ENCODE results near the gene C15orf62.
A peak's percentile ranks its signal among the peaks of the same experiment; 100 is the strongest.

The C15orf62 gene

GRCh38 chr15:40755812-40756208 is 14.0 kb upstream of the C15orf62 start:
- Histone ChIP-seq H4K20me1 (ENCODE audit: insufficient read depth, low read length) (no peaks in the 10 kb centered on the region), H3K79me2 (ENCODE audit: low read length) (peaks cover 37% of the 10 kb centered on the region), H3K4me2 (ENCODE audit: low read length) (peak overlapping the region; percentile 80), H3K9ac (ENCODE audit: low read length) (peak overlapping the region; percentile 92), H2AFZ (ENCODE audit: low read depth, low read length) (peak overlapping the region; percentile 81; the same call in 1 of the 2 replicates), H3K27me3 (ENCODE audit: low read depth, low read length) (no peaks in the 10 kb centered on the region), H3K4me1 (ENCODE audit: low read length) (peaks cover 20% of the 10 kb centered on the region), H3K27ac (ENCODE audit: low read length) (peak overlapping the region; percentile 67), H3K9me3 (ENCODE audit: insufficient read depth, low read length) (no peaks in the 10 kb centered on the region), H3K36me3 (replicated peaks; ENCODE audit: low read depth, low read length) (peaks cover 20% of the 10 kb centered on the region), H3K4me3 (ENCODE audit: low read length) (peak overlapping the region; percentile 96)
- TF ChIP-seq, protein P1, sequence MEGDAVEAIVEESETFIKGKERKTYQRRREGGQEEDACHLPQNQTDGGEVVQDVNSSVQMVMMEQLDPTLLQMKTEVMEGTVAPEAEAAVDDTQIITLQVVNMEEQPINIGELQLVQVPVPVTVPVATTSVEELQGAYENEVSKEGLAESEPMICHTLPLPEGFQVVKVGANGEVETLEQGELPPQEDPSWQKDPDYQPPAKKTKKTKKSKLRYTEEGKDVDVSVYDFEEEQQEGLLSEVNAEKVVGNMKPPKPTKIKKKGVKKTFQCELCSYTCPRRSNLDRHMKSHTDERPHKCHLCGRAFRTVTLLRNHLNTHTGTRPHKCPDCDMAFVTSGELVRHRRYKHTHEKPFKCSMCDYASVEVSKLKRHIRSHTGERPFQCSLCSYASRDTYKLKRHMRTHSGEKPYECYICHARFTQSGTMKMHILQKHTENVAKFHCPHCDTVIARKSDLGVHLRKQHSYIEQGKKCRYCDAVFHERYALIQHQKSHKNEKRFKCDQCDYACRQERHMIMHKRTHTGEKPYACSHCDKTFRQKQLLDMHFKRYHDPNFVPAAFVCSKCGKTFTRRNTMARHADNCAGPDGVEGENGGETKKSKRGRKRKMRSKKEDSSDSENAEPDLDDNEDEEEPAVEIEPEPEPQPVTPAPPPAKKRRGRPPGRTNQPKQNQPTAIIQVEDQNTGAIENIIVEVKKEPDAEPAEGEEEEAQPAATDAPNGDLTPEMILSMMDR (IDR thresholded peaks at IDR 0.05; ENCODE audit: low read depth, low read length): no peak
- no peak for TF ChIP-seq EZH2phosphoT487 (IDR thresholded peaks at IDR 0.05; ENCODE audit: low read depth)

DNA sequence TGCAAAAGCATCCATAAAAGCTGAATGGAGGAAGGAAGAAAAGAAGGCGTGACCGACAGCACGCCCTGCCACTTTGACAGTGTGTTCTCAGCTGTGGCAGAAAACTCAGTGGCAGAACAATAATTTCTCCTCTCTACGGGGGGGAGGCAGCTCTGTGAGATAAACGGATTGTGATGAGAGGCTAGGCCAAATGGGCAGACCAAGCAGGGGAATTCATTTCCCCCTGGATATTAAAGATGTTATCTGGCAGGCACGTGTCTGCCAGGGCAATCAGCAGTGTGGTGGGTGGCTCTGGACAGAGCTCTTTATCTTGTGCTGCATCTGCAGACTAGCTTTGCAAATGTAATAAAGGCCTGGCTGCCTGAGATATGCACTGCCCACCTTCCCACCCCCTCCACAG is 12.8 kb upstream of the C15orf62 start:
- peaks cover 9% of the 10 kb centered on the region for H3K36me3 ChIP-seq (replicated peaks; ENCODE audit: low read depth, low read length)
- no peak overlapping the region for H3K9ac ChIP-seq (ENCODE audit: low read length)
- H3K4me1 ChIP-seq (ENCODE audit: low read length): peaks cover 22% of the 10 kb centered on the region
- no peak overlapping the region for H3K4me3 ChIP-seq (ENCODE audit: low read length)
- H3K4me2 ChIP-seq (ENCODE audit: low read length): no peak overlapping the region
- H3K79me2 ChIP-seq (ENCODE audit: low read length): peaks cover 29% of the 10 kb centered on the region
- H2AFZ ChIP-seq (ENCODE audit: low read depth, low read length): no peak overlapping the region
- no peak overlapping the region for H3K27ac ChIP-seq (ENCODE audit: low read length)
- TF ChIP-seq, protein P1 (IDR thresholded peaks at IDR 0.05; ENCODE audit: low read depth, low read length): no peak
- no peak for TF ChIP-seq EZH2phosphoT487 (IDR thresholded peaks at IDR 0.05; ENCODE audit: low read depth)
- no peaks in the 10 kb centered on the region for H3K27me3 ChIP-seq (ENCODE audit: low read depth, low read length)
- H3K9me3 ChIP-seq (ENCODE audit: insufficient read depth, low read length): no peaks in the 10 kb centered on the region
- no peaks in the 10 kb centered on the region for H4K20me1 ChIP-seq (ENCODE audit: insufficient read depth, low read length)

DNA sequence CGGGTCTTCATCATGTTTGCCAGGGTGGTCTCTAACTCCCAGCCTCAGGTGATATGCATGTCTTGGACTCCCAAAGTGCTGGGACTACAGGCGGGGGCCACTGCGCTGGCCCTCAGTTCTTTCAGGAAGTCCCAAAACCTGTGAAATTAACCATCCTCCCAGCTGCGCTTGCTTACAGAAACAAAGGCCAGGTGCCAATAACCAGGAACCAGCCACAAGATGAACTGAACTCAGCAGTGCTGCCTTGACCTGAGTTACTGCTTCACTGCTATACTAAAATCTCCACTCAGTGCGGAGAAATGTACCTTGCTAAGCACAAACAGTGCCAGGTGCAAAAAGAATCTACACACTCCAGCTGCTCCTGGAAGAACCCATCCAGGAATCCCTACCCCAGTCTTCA is 9.8 kb upstream of the C15orf62 start:
- H3K27ac ChIP-seq (ENCODE audit: low read length): no peak overlapping the region
- H3K4me2 ChIP-seq (ENCODE audit: low read length): peak overlapping the region; percentile 36
- H3K9ac ChIP-seq (ENCODE audit: low read length): no peak overlapping the region
- H3K27me3 ChIP-seq (ENCODE audit: low read depth, low read length): no peaks in the 10 kb centered on the region
- no peaks in the 10 kb centered on the region for H3K36me3 ChIP-seq (replicated peaks; ENCODE audit: low read depth, low read length)
- H4K20me1 ChIP-seq (ENCODE audit: insufficient read depth, low read length): no peaks in the 10 kb centered on the region
- H3K4me3 ChIP-seq (ENCODE audit: low read length): no peak overlapping the region
- TF ChIP-seq, protein P1 (IDR thresholded peaks at IDR 0.05; ENCODE audit: low read depth, low read length): no peak
- TF ChIP-seq EZH2phosphoT487 (IDR thresholded peaks at IDR 0.05; ENCODE audit: low read depth): no peak
- H3K9me3 ChIP-seq (ENCODE audit: insufficient read depth, low read length): no peaks in the 10 kb centered on the region
- H3K79me2 ChIP-seq (ENCODE audit: low read length): peaks cover under 1% of the 10 kb centered on the region; the same call in 1 of the 2 replicates
- H2AFZ ChIP-seq (ENCODE audit: low read depth, low read length): peak overlapping the region; percentile 85; the same call in 1 of the 2 replicates
- H3K4me1 ChIP-seq (ENCODE audit: low read length): peaks cover 26% of the 10 kb centered on the region

GRCh38 chr15:40762919-40763800 is 6.6 kb upstream of the C15orf62 start:
- no peaks in the 10 kb centered on the region for H3K27me3 ChIP-seq (ENCODE audit: low read depth, low read length)
- H2AFZ ChIP-seq (ENCODE audit: low read depth, low read length): peak overlapping the region; percentile 50; the same call in 1 of the 2 replicates
- peak overlapping the region; percentile 88 for H3K4me3 ChIP-seq (ENCODE audit: low read length)
- H4K20me1 ChIP-seq (ENCODE audit: insufficient read depth, low read length): no peaks in the 10 kb centered on the region
- no peaks in the 10 kb centered on the region for H3K9me3 ChIP-seq (ENCODE audit: insufficient read depth, low read length)
- TF ChIP-seq EZH2phosphoT487 (IDR thresholded peaks at IDR 0.05; ENCODE audit: low read depth): no peak
- TF ChIP-seq, protein P1 (IDR thresholded peaks at IDR 0.05; ENCODE audit: low read depth, low read length): no peak
- H3K4me2 ChIP-seq (ENCODE audit: low read length): peak overlapping the region; percentile 99
- H3K27ac ChIP-seq (ENCODE audit: low read length): no peak overlapping the region
- peak overlapping the region; percentile 77 for H3K9ac ChIP-seq (ENCODE audit: low read length)
- no peaks in the 10 kb centered on the region for H3K79me2 ChIP-seq (ENCODE audit: low read length)
- H3K4me1 ChIP-seq (ENCODE audit: low read length): peaks cover 32% of the 10 kb centered on the region
- H3K36me3 ChIP-seq (replicated peaks; ENCODE audit: low read depth, low read length): peaks cover 10% of the 10 kb centered on the region
